Loucy (cell line): ENCODE measurements around the gene DCP1A.

ENCODE experiments used
- H2AFZ ChIP-seq: fragments of 200-600 bp; sonication (generic); 2 replicates; pipeline ENCODE4 v1.6.0; 2016; ENCODE audit warnings: antibody characterized with exemption, mild to moderate bottlenecking, low read length, moderate library complexity
- H3F3A ChIP-seq: fragments of 200-600 bp; 2 replicates; pipeline ENCODE4 v1.6.0; 2016; ENCODE audit warnings: antibody characterized with exemption, low read depth, mild to moderate bottlenecking
- H3K27me3 ChIP-seq: fragments of 200-600 bp; sonication (generic); 2 replicates; pipeline ENCODE4 v1.6.1; 2014; ENCODE audit warnings: low read length, mild to moderate bottlenecking; ENCODE audit not compliant: insufficient read depth, poor library complexity, severe bottlenecking
- H3K36me3 ChIP-seq: fragments of 200-600 bp; sonication (generic); 2 replicates; pipeline ENCODE4 v1.6.1; 2016; ENCODE audit warnings: low read length; ENCODE audit not compliant: insufficient read depth
- H3K4me1 ChIP-seq: fragments of 200-600 bp; sonication (generic); 2 replicates; pipeline ENCODE4 v1.5.1; 2014; ENCODE audit warnings: low read length, mild to moderate bottlenecking; ENCODE audit not compliant: insufficient read depth, poor library complexity, severe bottlenecking
- H3K4me2 ChIP-seq: fragments of 200-600 bp; sonication (generic); 2 replicates; pipeline ENCODE4 v1.6.0; 2014; ENCODE audit warnings: antibody characterized with exemption, low read length, low read depth, mild to moderate bottlenecking; ENCODE audit not compliant: poor library complexity, severe bottlenecking
- H3K4me3 ChIP-seq: fragments of 200-600 bp; sonication (generic); 2 replicates; pipeline ENCODE4 v1.5.1; 2014; ENCODE audit warnings: low read length, mild to moderate bottlenecking, mixed read lengths; ENCODE audit not compliant: poor library complexity, severe bottlenecking
- H3K79me2 ChIP-seq: fragments of 200-600 bp; sonication (generic); 2 replicates; pipeline ENCODE4 v1.6.1; 2014; ENCODE audit warnings: low read length; ENCODE audit not compliant: insufficient read depth
- H3K9ac ChIP-seq: fragments of 200-600 bp; sonication (generic); 2 replicates; pipeline ENCODE4 v1.6.0; 2014; ENCODE audit warnings: mild to moderate bottlenecking, low read depth, low read length, moderate library complexity; ENCODE audit not compliant: poor library complexity, severe bottlenecking
- H3K9me2 ChIP-seq: fragments of 200-600 bp; sonication (generic); replicated peaks from 2 replicates; pipeline ENCODE4 v1.6.1; 2016; ENCODE audit warnings: low read depth, low read length, mixed read lengths
- H3K9me3 ChIP-seq: fragments of 200-600 bp; sonication (generic); 2 replicates; pipeline ENCODE4 v1.6.1; 2014; ENCODE audit warnings: mild to moderate bottlenecking, antibody characterized with exemption, low read length, low read depth; ENCODE audit not compliant: insufficient read depth
- H4K20me1 ChIP-seq: fragments of 200-600 bp; sonication (generic); 2 replicates; pipeline ENCODE4 v1.6.0; 2014; ENCODE audit warnings: antibody characterized with exemption, low read length, mild to moderate bottlenecking; ENCODE audit not compliant: insufficient read depth, poor library complexity, severe bottlenecking
- CTCF ChIP-seq: fragments of 200-600 bp; sonication (generic); conservative IDR thresholded peaks from 2 replicates; pipeline ENCODE4 v1.5.1; 2014; ENCODE audit warnings: mild to moderate bottlenecking, antibody characterized with exemption, low read length
- EZH2phosphoT487 ChIP-seq: fragments of 200-600 bp; IDR thresholded peaks from 2 replicates; pipeline ENCODE4 v1.6.1; 2018; ENCODE audit warnings: antibody characterized with exemption, mild to moderate bottlenecking, moderate library complexity, borderline replicate concordance

Gene DCP1A

GRCh38 chr3:53248161-53248560, 99.2 kb downstream of the DCP1A start:
- H3F3A ChIP-seq: no peaks in the 10 kb centered on the region
- H3K9me2 ChIP-seq: no peaks in the 10 kb centered on the region
- no peak overlapping the region for H3K9ac ChIP-seq
- no peaks in the 10 kb centered on the region for H3K27me3 ChIP-seq
- no peak overlapping the region for H2AFZ ChIP-seq
- H3K9me3 ChIP-seq: no peaks in the 10 kb centered on the region
- no peak overlapping the region for H3K4me3 ChIP-seq
- peaks cover 36% of the 10 kb centered on the region for H3K4me1 ChIP-seq
- H3K4me2 ChIP-seq: peak overlapping the region; percentile 26
- peaks cover 98% of the 10 kb centered on the region for H3K79me2 ChIP-seq
- peaks cover 77% of the 10 kb centered on the region for H4K20me1 ChIP-seq
- TF ChIP-seq CTCF: no peak
- no peak for TF ChIP-seq EZH2phosphoT487
- peaks cover 5% of the 10 kb centered on the region; the same call in 1 of the 2 replicates for H3K36me3 ChIP-seq

GRCh38 chr3:53247619-53248018, 99.7 kb downstream of the DCP1A start:
- peaks cover 32% of the 10 kb centered on the region for H3K4me1 ChIP-seq

GRCh38 chr3:53244271-53244670, 103.1 kb downstream of the DCP1A start:
- Histone ChIP-seq H3F3A (no peaks in the 10 kb centered on the region), H3K36me3 (peaks cover 39% of the 10 kb centered on the region; the same call in 1 of the 2 replicates), H3K9ac (no peak overlapping the region), H3K27me3 (no peaks in the 10 kb centered on the region), H3K9me3 (no peaks in the 10 kb centered on the region), H3K4me2 (no peak overlapping the region), H3K4me3 (no peak overlapping the region), H3K4me1 (peaks cover 4% of the 10 kb centered on the region), H2AFZ (no peak overlapping the region), H3K9me2 (no peaks in the 10 kb centered on the region), H3K79me2 (peaks cover 84% of the 10 kb centered on the region), H4K20me1 (peaks cover 57% of the 10 kb centered on the region)
- TF ChIP-seq EZH2phosphoT487 (no peak), CTCF (no peak)

More at GRCh38 chr3:53247619-53248018, 99.7 kb downstream of the DCP1A start:
- no peaks in the 10 kb centered on the region for H3K9me2 ChIP-seq
- H3K4me2 ChIP-seq: no peak overlapping the region
- peaks cover 78% of the 10 kb centered on the region for H4K20me1 ChIP-seq
- H3K36me3 ChIP-seq: peaks cover 5% of the 10 kb centered on the region; the same call in 1 of the 2 replicates
- no peaks in the 10 kb centered on the region for H3K9me3 ChIP-seq
- H3K27me3 ChIP-seq: no peaks in the 10 kb centered on the region
- H3F3A ChIP-seq: no peaks in the 10 kb centered on the region
- no peak overlapping the region for H3K9ac ChIP-seq
- TF ChIP-seq CTCF (no peak), EZH2phosphoT487 (no peak)
- H2AFZ ChIP-seq: no peak overlapping the region
- H3K79me2 ChIP-seq: peaks cover 98% of the 10 kb centered on the region
- no peak overlapping the region for H3K4me3 ChIP-seq
